Testis (tissue), 2 donors: ENCODE results near the gene SLC1A6.

Experiments
- POLR2A ChIP-seq: fragments of 450-650 bp; IDR thresholded peaks from one replicate; pipeline ENCODE4 v1.6.1; 2017; ENCODE audit warnings: antibody characterized with exemption, mild to moderate bottlenecking, moderate library complexity
- TF ChIP-seq, protein P1 (sequence below), 3 experiments: fragments of 450-650 bp in 2 of 3; fragments of 200-600 bp in 1 of 3; sonication (generic) in 1 of 3; IDR thresholded peaks; one replicate each; pipeline ENCODE4 v1.5.1; 2016 to 2019; ENCODE audit warnings: antibody characterized with exemption in 3 of 3, mild to moderate bottlenecking in 2 of 3, moderate library complexity in 1 of 3

DNA sequence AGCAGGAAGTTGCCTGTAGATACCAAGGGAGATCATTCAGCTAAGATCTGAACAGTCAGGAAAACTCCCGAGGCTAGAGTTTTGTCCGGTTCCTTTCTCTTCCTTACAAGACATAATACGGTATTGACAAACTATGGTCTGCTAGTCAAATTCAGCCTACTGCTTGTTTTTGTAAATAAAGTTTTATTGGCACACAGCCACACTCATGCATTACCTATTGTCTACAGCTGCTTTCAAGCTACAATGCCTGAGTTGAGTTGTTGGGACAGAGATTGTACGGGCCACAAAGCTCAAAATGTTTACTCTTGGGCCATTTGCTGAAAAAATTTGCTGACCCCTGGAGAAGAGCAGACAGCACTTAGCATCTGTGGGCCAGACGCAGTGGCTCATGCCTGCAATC, 2.5 kb downstream of the SLC1A6 start:
- TF ChIP-seq, protein P1, sequence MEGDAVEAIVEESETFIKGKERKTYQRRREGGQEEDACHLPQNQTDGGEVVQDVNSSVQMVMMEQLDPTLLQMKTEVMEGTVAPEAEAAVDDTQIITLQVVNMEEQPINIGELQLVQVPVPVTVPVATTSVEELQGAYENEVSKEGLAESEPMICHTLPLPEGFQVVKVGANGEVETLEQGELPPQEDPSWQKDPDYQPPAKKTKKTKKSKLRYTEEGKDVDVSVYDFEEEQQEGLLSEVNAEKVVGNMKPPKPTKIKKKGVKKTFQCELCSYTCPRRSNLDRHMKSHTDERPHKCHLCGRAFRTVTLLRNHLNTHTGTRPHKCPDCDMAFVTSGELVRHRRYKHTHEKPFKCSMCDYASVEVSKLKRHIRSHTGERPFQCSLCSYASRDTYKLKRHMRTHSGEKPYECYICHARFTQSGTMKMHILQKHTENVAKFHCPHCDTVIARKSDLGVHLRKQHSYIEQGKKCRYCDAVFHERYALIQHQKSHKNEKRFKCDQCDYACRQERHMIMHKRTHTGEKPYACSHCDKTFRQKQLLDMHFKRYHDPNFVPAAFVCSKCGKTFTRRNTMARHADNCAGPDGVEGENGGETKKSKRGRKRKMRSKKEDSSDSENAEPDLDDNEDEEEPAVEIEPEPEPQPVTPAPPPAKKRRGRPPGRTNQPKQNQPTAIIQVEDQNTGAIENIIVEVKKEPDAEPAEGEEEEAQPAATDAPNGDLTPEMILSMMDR (IDR thresholded peaks at IDR 0.05): no peak
- no peak for TF ChIP-seq POLR2A
